ENCODE measurements around the gene DACT3.

DACT3 gene

DNA sequence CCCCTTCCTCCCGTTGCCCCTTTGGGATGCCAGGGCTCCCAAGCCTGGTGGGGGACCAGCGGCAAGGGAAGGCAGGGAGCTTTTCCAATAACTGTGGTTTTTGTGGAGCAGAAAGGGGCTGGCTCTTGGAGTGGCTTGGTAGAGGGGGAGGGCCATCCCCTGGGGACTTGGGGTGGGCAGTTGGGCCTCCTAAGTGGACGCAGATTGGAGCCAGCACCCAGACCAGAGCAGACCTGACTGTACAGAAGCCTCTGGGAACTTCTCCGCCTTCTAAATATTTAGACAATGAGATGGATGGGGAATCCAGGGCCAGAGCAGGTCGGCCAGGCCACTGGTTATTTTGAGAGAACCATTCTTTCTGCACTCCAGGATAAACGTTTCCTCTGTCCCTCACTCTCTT, 40.3 kb downstream of the DACT3 start:
- H3K4me3 ChIP-seq (ENCODE audit: low read depth, low read length), result no peak overlapping the region
- DNase-seq (ENCODE audit: low read depth), result no peak

DNA sequence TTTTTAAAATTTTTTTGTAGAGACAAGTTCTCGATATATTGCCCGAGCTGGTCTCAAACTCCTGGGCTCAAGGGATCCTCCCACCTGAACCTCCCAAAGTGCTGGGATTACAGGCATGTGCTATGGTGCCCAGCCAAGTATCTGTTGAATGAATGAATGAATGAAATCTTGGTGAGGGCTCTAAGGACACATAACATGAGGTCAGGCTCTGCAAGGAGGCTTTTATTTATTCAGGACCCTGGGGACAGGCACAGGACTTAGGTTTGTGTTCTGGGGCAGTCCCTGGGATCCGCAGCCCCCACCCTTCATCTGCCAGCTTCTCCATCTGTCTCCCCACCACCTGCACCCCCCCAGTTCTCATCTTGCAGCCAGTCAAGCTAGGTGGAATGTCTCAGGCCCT, 40.7 kb downstream of the DACT3 start:
- TF ChIP-seq, protein P1, sequence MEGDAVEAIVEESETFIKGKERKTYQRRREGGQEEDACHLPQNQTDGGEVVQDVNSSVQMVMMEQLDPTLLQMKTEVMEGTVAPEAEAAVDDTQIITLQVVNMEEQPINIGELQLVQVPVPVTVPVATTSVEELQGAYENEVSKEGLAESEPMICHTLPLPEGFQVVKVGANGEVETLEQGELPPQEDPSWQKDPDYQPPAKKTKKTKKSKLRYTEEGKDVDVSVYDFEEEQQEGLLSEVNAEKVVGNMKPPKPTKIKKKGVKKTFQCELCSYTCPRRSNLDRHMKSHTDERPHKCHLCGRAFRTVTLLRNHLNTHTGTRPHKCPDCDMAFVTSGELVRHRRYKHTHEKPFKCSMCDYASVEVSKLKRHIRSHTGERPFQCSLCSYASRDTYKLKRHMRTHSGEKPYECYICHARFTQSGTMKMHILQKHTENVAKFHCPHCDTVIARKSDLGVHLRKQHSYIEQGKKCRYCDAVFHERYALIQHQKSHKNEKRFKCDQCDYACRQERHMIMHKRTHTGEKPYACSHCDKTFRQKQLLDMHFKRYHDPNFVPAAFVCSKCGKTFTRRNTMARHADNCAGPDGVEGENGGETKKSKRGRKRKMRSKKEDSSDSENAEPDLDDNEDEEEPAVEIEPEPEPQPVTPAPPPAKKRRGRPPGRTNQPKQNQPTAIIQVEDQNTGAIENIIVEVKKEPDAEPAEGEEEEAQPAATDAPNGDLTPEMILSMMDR (IDR thresholded peaks at IDR 0.05; ENCODE audit: insufficient read depth, low read depth, low read length, missing control alignments), result no peak
- H3K4me3 ChIP-seq (ENCODE audit: low read depth, low read length), result no peak overlapping the region
- no peak for DNase-seq (ENCODE audit: low read depth)

More for the DNA sequence above, 40.3 kb downstream of the DACT3 start:
- TF ChIP-seq, protein P1 (IDR thresholded peaks at IDR 0.05; ENCODE audit: insufficient read depth, low read depth, low read length, missing control alignments), result no peak

DNA sequence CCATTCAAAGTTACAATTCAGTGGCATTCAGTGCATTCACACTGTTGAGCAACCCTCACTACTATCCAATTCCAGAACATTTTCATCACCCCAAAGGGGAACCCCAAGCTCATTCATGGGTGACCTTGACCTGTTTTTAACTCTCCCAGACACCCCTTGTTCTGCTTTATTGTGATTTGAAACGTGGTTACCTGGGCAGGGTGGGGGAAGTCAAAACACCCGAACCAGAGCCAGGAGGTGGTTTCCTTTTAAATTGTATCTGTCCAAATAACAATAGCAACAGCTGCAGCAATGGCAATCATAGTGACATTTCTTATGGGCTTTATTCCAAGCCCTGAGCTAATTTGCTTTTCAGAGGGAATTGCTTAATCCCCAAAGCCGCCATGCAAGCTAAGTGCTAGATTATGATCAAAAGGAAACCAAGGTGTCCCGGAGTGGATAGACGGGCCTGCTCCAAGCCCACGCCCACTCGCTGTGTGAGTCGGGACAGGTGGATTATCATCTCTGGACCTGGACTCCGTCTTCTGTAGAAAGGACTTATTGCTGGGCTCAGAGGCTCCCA, 42.2 kb downstream of the DACT3 start:
- DNase-seq (ENCODE audit: low read depth), result peak; percentile 85
- H3K4me3 ChIP-seq (ENCODE audit: low read depth, low read length), result peak overlapping the region; percentile 48
- TF ChIP-seq, protein P1 (IDR thresholded peaks at IDR 0.05; ENCODE audit: insufficient read depth, low read depth, low read length, missing control alignments), result no peak

DNA sequence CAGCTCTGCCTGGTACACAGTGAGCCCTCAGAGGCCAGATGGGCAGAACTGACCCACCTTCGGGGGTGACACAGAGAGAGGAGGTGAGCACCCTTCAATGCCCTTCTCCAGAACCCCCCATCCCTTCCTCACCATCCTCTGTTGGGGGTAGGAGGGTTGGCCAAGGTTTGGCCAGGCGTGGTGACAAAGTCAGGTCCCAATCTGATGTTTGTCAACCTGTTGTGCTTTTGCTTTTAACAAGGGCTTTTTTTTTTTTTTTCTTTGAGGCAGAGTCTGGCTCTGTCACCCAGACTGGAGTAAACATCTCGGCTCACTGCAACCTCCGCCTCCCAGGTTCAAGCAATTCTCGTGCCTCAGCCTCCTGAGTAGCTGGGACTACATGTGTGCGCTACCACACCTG, 43.4 kb downstream of the DACT3 start:
- no peak for DNase-seq (ENCODE audit: low read depth)
- no peak overlapping the region for H3K4me3 ChIP-seq (ENCODE audit: low read depth, low read length)
- TF ChIP-seq, protein P1 (IDR thresholded peaks at IDR 0.05; ENCODE audit: insufficient read depth, low read depth, low read length, missing control alignments), result no peak

DNA sequence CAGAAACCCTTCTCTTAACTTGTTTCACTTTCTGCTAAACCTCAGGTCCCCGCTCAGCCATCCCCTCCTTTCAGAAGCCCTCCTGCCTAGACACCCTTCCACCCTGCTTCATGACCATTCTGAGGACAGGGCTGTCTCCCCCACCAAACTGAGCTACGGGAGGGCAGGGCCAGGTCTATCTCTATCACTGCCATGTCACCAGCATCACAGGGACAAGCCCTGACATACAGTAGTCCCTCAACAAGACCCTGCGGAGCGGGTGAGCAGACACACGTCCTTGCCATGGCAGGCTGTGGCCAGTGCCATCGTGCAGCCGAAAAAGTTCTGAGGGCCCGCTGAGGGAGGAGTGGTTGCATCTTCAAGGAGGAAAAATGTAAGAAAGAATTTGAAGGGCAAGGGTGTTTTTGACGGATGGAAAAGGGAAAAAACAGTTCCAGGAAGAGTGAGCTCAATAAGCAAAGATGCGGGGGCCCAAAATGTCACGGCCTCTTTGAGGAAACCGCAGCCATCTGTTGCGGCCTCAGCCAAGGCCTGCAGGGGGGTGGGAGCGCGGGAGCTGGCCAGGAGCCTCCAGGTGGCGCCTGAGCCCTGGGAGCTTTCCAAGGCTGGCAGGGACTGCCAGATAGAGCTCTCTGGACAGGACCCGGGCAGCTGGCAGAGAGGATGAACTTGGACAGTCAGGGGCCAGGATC, 44.2 kb downstream of the DACT3 start:
- no peak overlapping the region; the same call in 1 of the 2 replicates for H3K4me3 ChIP-seq (ENCODE audit: low read depth, low read length)
- DNase-seq (ENCODE audit: low read depth), result peak; percentile 73

DNA sequence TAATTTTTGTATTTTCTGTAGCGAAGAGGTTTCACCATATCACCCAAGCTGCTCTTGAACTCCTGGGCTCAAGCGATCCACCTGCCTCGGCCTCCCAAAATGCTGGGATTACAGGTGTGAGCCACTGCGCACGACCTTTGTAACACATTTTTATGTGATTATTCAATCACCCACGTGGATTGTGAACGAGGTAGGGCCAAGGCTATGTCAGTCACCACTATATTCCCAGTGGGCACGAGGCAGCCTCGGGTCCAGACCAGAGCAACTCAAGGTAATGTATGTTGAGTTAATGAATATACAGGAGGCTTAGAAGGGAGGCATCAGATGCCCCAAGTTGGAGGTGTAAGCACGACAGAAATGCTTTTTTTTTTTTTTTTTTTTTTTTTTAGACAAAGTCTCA, 45.0 kb downstream of the DACT3 start:
- H3K4me3 ChIP-seq (ENCODE audit: low read depth, low read length), result no peak overlapping the region
- no peak for DNase-seq (ENCODE audit: low read depth)
- TF ChIP-seq, protein P1 (IDR thresholded peaks at IDR 0.05; ENCODE audit: insufficient read depth, low read depth, low read length, missing control alignments), result no peak

More for the DNA sequence above, 44.2 kb downstream of the DACT3 start:
- TF ChIP-seq, protein P1 (IDR thresholded peaks at IDR 0.05; ENCODE audit: insufficient read depth, low read depth, low read length, missing control alignments), result peak; percentile 35

All from GM12865 (cell line).